ENCODE data around the gene RDH8. TPM values are rescaled to one million over a fixed set of nuclear protein-coding genes. Genes with fewer than 3 reads are reported as not detected.

RDH8 gene
- total and polyA plus RNA-seq, 2 of the 8 experiments (the other 6 are each of a cell fraction or from before 2014, with no cell fraction given) = 0.38 TPM; not detected in 1

- TF ChIP-seq ATF3 (IDR thresholded peaks at IDR 0.05; ENCODE audit: insufficient read depth, low read depth, low read length) = no peak
- TF ChIP-seq RXRA (IDR thresholded peaks at IDR 0.05; ENCODE audit: insufficient read depth, low read depth, low read length) = no peak
These were observed 26.4 kb upstream of the RDH8 start (continued) for GRCh38 chr19:9986787-9987281.

Data from H1 (cell line).